ENCODE data around the gene LRRC46.

DNA sequence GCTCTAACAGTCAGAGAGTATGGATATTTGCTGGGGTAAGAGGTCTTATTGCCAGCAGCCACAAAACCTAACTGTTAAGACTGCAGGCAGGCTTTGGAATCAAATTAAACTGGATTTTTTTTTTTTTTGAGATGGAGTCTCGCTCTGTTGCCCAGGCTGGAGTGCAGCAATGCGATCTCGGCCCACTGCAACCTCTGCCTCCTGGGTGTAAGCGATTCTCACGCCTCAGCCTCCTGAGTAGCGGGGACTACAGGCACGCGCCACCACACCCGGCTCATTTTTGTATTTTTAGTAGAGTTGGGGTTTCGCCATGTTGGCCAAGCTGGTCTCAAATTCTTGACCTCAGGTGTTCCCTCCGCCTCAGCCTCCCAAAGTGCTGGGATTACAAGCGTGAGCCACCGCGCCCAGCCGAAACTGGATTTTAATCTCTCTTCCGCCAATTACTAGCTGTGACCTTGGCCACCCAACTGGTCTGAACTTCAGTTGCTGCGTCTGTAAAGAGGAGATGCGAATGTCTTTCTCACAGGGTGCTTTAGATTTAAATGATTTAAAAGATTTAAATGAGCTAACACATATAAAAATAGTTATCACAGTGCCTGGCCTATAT, 971 bp upstream of the LRRC46 start:
- TF ChIP-seq, protein P1, sequence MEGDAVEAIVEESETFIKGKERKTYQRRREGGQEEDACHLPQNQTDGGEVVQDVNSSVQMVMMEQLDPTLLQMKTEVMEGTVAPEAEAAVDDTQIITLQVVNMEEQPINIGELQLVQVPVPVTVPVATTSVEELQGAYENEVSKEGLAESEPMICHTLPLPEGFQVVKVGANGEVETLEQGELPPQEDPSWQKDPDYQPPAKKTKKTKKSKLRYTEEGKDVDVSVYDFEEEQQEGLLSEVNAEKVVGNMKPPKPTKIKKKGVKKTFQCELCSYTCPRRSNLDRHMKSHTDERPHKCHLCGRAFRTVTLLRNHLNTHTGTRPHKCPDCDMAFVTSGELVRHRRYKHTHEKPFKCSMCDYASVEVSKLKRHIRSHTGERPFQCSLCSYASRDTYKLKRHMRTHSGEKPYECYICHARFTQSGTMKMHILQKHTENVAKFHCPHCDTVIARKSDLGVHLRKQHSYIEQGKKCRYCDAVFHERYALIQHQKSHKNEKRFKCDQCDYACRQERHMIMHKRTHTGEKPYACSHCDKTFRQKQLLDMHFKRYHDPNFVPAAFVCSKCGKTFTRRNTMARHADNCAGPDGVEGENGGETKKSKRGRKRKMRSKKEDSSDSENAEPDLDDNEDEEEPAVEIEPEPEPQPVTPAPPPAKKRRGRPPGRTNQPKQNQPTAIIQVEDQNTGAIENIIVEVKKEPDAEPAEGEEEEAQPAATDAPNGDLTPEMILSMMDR (IDR thresholded peaks at IDR 0.05): no peak
- no peak for TF ChIP-seq EZH2 (IDR thresholded peaks at IDR 0.05; ENCODE audit: borderline replicate concordance, insufficient read depth, low read depth, low read length, poor library complexity, severe bottlenecking)
